Epidermal melanocyte (primary cell): Measurements from ENCODE around the gene RALBP1.

Experiments used
- DNase-seq: peaks from one replicate; pipeline ENCODE4 v3.0.0; 2011; ENCODE audit warnings: low spot score; ENCODE audit not compliant: insufficient read length

The RALBP1 gene

DNA sequence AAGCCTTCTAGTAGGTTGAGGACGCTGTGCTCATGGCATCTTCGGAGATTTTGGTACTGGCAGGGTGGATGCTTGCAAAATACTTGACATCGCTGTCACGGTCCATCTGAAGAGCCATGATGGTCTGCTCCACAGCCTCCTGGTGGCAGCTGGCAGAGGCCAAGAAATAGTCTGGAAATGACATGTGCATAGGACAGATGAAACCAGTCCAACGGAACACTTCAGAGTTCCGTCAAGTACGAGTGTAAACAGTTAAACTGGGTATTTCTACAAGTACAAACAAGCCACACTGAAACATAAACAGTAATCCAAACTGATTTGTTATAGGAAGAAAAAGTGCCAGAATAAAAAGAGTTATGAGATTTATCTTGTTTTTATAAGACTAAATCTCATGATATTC, 72.5 kb downstream of the RALBP1 start:
- no peak for DNase-seq

DNA sequence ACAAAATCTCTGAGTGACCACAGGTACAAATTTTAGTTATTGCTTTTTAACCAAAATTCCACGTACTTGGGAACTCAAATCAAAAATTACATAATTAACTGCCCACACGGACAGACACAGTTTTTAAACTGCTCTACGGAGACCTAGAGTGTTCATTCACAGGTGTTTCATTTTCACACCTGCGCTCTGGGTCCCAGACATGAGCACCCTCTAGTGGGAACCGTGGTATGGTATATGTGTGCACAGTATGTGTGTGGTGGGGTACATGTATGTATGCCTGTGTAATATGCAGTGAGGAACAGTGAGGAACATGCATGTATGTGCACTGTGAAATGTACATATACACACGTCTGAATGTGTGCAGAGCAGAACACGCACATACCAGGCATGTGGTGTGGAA, 74.1 kb downstream of the RALBP1 start:
- no peak for DNase-seq

DNA sequence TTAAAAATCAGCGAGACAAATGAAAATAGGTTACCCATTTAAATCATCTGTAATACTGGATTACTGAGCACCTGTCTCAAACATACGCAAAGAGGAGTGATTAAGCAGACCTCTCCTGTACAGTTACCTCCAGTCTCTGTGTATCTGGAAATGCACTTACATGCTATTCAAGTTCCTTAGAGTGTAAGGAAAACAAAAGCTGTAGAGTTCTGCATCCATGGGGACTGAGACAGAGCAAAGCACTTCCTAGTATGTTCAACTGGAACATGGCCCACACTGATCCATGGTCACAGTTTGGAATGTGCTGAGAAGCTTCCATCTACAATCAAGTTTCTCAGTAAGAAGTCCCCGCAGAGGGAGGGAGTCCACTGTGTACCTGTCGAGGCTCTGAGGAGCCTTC, 75.1 kb downstream of the RALBP1 start:
- DNase-seq: no peak

DNA sequence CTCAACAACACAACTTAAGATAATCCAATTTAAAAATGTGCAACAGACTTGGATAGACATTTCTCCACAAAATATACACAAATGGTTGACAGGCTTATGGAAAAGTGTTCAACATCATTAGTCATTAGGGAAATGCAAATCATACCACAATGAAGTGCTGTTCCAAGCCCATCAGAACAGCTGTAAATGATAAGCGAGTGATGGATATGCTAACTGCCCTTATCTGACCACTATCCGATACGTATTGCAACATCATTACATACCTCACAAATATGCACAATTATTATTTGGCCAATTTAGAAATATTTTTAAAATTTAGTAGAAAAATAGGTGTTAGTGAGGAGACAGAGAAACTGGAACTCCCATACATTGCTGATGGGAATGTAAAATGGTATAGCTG, 76.9 kb downstream of the RALBP1 start:
- DNase-seq: no peak

DNA sequence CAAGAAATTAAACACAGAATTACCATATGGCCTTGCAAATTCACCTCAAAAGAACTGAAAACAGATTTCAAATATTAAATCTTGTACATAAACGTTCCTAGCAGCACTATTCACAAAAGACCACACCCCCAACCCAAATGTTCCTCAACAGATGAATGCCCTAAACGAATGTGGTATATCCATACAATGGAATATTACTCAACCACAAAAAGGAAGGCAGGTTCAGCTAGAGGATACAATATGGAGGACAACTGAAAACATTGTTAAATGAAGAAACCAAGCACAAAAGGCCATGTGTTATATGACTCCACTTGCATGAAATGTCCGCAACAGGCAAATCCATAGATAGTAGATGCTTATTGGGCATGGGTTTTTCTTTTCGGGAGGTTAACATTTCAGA, 77.3 kb downstream of the RALBP1 start:
- no peak for DNase-seq

DNA sequence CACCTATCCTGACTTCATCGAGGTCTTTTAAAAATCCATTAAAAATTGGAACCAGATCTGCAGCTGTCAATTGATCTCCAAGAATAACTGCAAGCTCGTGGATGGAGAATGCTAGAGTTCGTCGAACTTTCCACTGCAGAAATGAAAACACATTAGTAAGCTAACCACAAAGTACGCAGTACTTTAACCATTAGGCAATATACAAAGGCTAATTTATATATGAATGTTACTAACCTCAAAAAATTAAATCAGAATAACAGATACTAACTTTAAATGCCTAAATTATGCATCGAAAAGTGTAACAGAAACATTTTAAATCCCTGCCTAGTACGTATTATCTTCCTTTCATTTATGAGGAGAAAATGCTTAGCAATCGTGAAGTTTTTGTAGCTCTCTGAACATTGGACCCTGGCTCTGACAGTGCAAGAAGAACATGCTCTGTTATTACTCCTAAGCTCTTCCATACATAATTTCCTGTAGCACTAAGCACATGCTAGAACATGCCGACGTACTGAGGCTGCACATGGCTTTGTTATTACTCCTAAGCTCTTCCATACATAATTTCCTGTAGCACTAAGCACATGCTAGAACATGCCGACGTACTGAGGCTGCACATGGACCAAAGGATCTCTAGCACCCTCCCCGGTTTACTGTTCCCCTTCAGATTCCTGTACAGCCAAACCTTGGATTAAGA, 82.1 kb downstream of the RALBP1 start:
- DNase-seq: no peak

DNA sequence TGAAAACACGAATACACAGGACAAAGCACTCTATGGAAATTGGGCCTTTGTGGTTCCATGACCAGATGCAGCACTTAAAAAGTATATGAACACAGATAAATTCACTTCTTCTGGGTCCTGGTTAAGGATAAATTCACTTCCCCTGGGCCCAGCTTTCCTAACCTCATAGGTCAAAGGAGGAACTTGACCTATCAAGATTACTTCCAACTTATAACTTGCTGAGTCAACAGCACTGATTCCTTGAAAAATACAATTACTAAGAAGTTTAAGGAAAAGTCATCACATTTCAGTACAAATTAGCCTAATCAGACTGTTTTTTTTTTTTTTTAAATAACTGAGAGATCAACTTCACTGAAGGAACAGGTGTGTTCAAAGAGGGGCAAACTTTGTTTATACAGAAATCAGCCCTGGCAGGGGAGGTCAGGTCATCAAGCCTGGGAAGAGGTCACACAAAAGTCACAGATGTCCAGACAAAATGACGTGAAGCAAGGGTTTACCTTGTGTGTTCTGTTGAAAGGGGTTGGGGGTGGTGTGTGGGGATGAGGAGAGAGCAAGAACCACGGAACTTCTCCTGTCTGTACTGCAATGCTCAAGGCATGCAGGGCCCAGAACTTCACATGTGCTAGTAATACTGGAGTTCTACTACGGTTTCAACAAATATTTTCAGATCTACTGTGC, 83.2 kb downstream of the RALBP1 start:
- no peak for DNase-seq

DNA sequence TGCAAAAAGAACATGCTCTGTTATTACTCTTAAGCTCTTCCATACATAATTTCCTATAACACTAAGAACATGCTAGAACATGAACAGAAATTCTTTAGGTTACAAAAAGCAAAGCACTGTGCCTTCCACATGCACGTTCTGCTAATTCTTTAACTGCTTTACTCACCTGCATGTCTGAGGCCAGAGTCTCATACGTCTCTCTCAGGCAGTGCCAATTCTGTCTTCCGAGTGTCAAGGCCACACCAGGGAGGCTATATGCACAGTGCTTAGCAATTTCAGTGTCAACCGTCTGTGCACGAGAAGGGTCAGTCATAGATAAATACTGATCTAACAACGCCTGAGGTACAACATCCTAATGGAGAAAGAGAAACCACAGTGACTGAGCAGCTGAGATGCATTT, 83.9 kb downstream of the RALBP1 start:
- DNase-seq: no peak

DNA sequence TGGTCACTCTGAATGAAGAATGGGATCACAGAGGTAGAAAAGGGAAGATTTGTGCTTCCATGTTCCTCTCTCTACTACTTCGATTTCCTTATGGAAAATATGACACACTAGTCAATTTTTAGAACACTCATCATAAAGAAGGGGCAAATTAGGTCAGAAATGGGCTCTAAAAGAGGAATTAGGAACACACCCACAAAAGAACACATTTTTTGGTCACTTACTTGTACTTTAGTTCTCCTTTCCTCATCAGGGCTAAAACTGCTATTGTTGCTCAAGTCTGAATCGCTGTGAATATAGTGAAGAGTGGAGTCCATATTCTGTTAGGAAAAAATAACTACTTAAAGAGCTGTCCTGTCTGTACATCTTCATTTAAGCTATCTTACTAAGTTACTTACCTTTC, 86.4 kb downstream of the RALBP1 start:
- no peak for DNase-seq

DNA sequence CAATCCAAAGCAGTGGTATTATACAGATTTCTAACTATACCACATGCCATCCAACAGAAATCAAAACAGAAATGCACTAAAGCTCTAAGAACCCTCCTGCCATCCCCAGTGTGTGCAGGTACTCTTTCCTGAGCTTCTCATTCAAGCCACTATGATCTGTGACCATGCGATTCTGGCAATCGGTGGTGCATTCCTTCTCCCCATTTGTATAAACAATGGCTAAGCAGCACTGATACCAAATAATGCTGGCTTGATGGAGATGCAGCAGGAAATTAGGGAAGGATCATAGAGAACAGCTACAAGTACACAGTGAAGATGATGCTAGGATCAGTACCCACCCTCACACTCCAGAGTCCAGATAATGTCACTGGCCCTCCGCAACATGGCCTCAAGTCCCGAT, 87.3 kb downstream of the RALBP1 start:
- no peak for DNase-seq

DNA sequence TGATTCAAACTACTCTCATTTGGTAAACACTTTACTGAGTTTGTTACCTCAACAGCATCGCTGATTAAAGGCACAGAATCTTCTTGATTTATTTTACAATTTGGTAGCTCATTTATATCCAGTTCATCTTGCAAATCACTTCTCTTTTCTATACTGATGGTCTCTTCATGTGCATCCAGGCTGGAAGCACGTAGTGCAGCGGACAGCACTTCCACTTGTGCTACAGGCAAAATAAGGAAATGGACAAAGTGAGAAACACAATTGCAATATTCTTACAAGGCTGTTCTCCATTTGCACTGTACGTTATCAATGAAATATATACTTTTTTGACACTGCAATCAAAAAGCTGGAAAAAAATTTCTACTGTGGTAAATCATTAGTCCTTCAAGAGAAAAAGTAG, 88.0 kb downstream of the RALBP1 start:
- DNase-seq: no peak

DNA sequence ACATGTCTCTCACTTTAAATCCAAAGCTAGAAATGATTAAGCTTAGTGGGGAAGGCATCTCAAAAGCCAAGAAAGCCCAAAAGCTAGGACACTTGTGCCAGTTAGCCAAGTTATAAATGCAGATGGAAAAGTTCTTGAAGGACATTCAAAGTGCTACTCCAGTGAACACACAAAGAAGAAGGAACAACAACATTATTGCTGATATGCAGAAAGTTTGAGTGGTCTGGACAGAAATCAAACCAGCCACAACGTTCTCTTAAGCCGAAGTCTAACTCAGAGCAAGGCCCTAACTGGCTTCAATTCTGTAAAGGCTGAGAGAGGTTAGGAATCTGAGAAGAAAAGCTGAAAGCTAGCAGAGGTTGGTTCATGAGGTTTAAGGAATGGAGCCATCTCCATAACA, 90.1 kb downstream of the RALBP1 start:
- DNase-seq: no peak

DNA sequence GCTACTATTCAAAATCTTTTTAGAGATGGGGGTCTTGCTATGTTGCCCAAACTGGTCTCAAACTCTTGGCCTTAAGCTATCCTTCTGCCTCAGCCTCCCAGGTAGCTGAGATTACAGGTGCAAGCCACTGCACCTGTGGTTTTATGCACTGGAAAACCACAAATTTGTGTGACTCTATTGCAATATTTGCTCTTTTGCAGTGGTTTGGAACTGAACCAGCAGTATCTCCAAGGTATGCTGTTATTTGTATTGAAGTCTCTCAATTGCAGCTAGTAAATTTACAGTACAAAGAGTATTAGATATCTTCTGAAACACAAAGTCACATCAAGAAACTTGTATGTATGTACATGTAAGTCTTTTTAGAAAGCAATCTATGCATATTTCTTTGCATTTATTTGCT, 92.9 kb downstream of the RALBP1 start:
- DNase-seq: no peak

DNA sequence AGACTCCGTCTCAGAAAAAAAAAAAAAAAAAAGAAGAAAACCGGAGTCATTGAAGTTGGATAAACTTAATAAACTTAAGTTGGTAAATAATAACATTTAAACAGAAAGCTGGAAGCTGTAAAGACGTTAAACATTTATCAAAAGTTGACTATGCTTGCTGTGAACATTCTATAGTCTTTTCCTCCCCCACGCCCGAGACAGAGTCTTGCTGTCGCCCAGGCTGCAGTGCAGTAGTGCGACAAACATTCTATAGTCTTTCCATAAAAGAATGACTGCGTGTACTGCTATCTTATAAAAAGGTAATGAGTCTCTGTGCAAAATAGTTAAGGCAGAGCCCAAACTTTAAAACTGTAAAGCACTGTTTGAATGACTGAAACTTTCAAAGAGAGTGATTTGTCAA, 93.9 kb downstream of the RALBP1 start:
- DNase-seq: no peak

DNA sequence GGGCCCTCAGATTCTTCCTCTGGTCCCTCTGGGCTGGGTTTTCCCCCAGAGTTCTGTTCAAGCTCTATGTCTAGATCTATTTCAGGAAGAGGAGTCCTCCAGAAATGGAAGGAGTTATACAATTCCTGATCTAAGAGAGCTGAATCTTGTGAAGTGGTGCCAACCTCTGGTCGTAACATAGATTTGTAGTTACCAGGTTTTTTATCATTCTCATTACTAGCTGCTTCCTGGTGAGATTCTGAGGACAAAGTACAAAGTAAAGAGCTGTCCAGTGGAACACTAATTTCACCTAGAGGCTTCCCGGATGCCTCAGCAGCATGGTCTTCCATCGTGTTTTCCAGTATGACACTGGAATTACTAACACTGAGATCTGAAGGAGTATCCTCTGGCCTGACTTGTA, 94.9 kb downstream of the RALBP1 start:
- DNase-seq: no peak

DNA sequence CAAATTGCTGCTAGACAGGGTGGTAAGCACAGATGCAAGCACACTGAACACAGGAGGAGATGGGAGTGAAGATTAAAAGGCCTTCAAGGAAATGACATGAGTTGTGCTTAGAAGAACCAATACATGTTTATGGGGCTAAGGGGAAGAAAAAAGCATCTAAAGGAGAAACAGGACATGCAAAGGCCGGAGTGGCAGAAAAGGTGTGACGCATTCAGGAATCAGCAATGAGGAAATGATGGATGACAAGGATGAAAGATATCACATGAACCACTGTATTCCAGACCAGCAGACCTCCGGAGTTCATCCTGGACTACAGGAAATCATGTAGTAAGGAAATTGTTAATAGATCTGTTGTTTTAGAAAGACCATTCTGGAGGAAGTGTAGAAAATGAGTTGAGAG, 96.2 kb downstream of the RALBP1 start:
- DNase-seq: no peak

DNA sequence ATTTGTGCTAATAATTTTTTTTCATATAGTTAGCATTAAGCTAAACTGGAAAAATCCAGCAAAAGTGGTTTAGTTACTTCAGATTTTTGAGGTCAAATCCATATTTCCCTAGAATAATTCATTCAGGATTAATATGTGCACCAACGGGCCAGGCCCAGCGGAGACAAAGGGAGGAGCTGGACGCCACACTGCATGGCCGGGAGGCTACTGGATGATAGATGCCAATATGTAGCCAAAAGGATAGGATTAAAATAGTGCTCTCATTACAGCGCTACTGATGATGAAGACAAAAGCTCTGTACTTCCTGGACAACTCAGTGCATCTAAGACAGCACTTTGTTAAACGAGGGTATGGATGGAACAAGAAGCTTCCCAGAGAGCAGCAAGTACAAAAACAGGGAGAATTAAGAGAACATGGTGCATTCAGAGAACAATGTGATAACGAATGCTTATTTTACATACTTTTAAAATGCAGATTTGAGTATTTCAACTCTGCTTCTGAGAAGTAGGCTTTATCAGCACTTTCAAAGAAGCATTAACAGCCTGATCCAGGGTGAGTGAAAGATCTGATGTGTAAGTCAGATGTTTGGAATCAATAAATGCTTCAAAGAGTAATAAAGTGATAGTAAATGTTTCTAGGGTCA, 99.3 kb downstream of the RALBP1 start:
- DNase-seq: no peak

DNA sequence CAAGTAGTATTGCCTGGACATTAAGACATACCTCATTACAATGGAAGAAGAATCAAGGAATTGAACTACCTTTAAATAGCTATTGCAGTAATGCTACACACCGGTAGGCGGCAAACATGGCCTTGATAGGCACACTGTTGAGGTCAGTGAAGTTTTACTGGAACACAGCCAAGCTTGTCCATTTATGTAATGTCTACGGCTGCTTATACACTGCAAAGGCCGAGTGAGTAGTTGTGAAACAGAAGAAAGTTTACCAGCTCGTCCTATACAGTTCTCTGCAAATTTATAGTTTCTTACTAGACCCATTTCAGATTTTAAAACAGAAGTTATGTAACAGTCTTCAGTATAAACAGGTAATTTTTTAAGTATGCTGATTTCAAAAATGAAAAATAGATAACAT, 100.2 kb downstream of the RALBP1 start:
- peak; percentile 58 for DNase-seq

DNA sequence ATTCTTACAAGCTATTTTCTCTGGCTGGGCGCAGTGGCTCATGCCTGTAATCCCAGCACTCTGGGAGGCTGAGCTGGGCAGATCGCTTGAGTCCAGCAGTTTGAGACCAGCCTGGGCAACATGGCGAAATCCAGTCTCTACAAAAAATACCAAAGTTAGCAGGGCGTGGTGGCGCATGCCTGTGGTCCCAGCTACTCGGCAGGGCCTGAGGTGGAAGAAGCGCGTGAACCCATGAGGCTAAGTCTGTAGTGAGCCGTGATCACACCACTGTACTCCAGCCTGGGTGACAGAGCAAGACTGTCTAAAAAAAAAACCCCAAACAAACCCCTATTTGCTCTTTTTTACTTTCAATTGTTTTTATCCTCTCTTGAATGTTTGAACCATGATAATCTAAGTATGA, 102.0 kb downstream of the RALBP1 start:
- DNase-seq: no peak

DNA sequence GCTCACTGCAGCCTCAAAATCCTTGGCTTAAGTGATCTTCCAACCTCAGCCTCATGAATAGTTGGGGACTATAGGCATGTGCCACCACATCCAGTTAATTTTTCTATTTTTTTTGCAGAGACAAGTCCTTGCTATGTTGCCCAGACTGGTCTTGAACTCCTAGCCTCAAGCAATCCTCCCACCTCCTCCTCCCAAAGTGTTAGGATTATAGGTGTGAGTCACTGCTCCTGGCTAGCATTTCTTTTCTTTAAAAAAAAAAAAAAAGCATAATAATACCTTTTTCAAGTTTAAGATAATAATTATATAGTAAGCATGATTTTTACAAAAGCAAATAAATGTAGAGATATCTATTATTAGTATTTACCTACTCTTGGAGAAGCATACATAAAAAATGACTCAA, 103.0 kb downstream of the RALBP1 start:
- no peak for DNase-seq

DNA sequence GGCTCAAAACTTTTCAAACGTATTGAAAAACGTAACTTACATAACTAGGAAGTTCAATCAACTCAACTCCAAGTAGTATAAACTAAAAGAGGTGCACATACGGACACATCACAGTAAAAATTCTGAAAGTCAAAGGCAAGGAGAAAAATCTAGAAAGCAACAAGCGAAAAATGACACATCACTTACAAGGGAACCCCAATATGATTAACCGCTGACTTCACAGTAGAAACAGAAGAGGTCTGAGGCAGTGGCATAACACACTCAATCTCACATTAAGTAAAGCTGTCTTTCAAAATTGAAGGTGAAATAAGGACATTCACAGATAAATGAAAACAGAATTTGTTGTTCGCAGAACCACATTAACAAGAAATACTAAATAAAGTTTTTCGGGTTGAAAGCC, 106.4 kb downstream of the RALBP1 start:
- DNase-seq: no peak

DNA sequence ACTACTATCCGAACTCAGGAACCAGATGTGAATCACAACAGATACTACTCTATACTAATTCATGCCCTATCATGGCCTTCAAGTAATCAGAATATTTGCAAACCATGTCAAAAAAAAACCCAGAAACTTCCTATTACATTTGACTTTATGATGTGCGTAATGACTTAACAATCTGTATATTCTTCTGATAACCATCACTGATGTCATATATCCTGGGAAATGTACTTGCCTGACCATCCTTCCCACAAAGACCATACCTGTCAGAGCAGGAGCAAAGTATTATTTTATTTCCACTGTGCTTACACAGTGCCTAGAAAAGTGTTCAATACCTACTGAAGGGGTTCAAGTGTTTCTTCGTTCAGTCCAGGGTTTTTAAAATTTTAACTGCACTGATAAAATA, 111.5 kb downstream of the RALBP1 start:
- no peak for DNase-seq
